ENCODE data around the gene ASTN2.

ASTN2 gene

GRCh38 chr9:116382053-116382452 lies 1032.8 kb downstream of the ASTN2 start:
- no peak overlapping the region for H3K27ac ChIP-seq (ENCODE audit: low read depth, low read length)
- no peaks in the 10 kb centered on the region for H3F3A ChIP-seq (ENCODE audit: control insufficient read depth, insufficient read depth)
- no peak for TF ChIP-seq CTCF (IDR thresholded peaks at IDR 0.05; ENCODE audit: low read depth, low read length, poor library complexity, severe bottlenecking)
- TF ChIP-seq EZH2phosphoT487 (IDR thresholded peaks at IDR 0.05; ENCODE audit: borderline replicate concordance, low read length) = no peak
- no peaks in the 10 kb centered on the region for H3K79me2 ChIP-seq (ENCODE audit: control insufficient read depth, low read length)
- H3K4me2 ChIP-seq (ENCODE audit: low read length) = no peak overlapping the region
- peaks cover 3% of the 10 kb centered on the region; the same call in 1 of the 2 replicates for H3K4me1 ChIP-seq (ENCODE audit: control insufficient read depth, low read length)
- H3K9me3 ChIP-seq (ENCODE audit: control insufficient read depth, insufficient read depth, low read length) = no peaks in the 10 kb centered on the region
- no peak overlapping the region for H3K4me3 ChIP-seq (ENCODE audit: low read length)
- H4K20me1 ChIP-seq (ENCODE audit: control insufficient read depth, insufficient read depth, low read depth, low read length) = no peaks in the 10 kb centered on the region
- H3K36me3 ChIP-seq (ENCODE audit: control insufficient read depth, low read length) = no peaks in the 10 kb centered on the region
- H3K27me3 ChIP-seq (ENCODE audit: control insufficient read depth, low read length) = no peaks in the 10 kb centered on the region
- H3K9me2 ChIP-seq (replicated peaks; ENCODE audit: control insufficient read depth, low read length) = no peaks in the 10 kb centered on the region

GRCh38 chr9:116381350-116381749 lies 1033.5 kb downstream of the ASTN2 start:
- Histone ChIP-seq H3K4me2 (ENCODE audit: low read length) (no peak overlapping the region), H3K9me2 (replicated peaks; ENCODE audit: control insufficient read depth, low read length) (no peaks in the 10 kb centered on the region), H3F3A (ENCODE audit: control insufficient read depth, insufficient read depth) (no peaks in the 10 kb centered on the region)

GRCh38 chr9:116380496-116380995 lies 1034.3 kb downstream of the ASTN2 start:
- Histone ChIP-seq H3K36me3 (ENCODE audit: control insufficient read depth, low read length) (no peaks in the 10 kb centered on the region), H3K9me2 (replicated peaks; ENCODE audit: control insufficient read depth, low read length) (no peaks in the 10 kb centered on the region), H3K4me3 (ENCODE audit: low read length) (no peak overlapping the region), H3K4me1 (ENCODE audit: control insufficient read depth, low read length) (peaks cover 3% of the 10 kb centered on the region; the same call in 1 of the 2 replicates), H3K79me2 (ENCODE audit: control insufficient read depth, low read length) (no peaks in the 10 kb centered on the region), H3K9me3 (ENCODE audit: control insufficient read depth, insufficient read depth, low read length) (no peaks in the 10 kb centered on the region), H4K20me1 (ENCODE audit: control insufficient read depth, insufficient read depth, low read depth, low read length) (no peaks in the 10 kb centered on the region), H3F3A (ENCODE audit: control insufficient read depth, insufficient read depth) (no peaks in the 10 kb centered on the region), H3K27ac (ENCODE audit: low read depth, low read length) (no peak overlapping the region), H3K27me3 (ENCODE audit: control insufficient read depth, low read length) (no peaks in the 10 kb centered on the region), H3K4me2 (ENCODE audit: low read length) (no peak overlapping the region)
- TF ChIP-seq EZH2phosphoT487 (IDR thresholded peaks at IDR 0.05; ENCODE audit: borderline replicate concordance, low read length) = no peak
- TF ChIP-seq CTCF (IDR thresholded peaks at IDR 0.05; ENCODE audit: low read depth, low read length, poor library complexity, severe bottlenecking) = no peak

More at GRCh38 chr9:116381350-116381749, 1033.5 kb downstream of the ASTN2 start:
- peaks cover 3% of the 10 kb centered on the region; the same call in 1 of the 2 replicates for H3K4me1 ChIP-seq (ENCODE audit: control insufficient read depth, low read length)
- H3K9me3 ChIP-seq (ENCODE audit: control insufficient read depth, insufficient read depth, low read length) = no peaks in the 10 kb centered on the region
- TF ChIP-seq CTCF (IDR thresholded peaks at IDR 0.05; ENCODE audit: low read depth, low read length, poor library complexity, severe bottlenecking) = no peak
- no peak for TF ChIP-seq EZH2phosphoT487 (IDR thresholded peaks at IDR 0.05; ENCODE audit: borderline replicate concordance, low read length)
- H3K4me3 ChIP-seq (ENCODE audit: low read length) = no peak overlapping the region
- H3K36me3 ChIP-seq (ENCODE audit: control insufficient read depth, low read length) = no peaks in the 10 kb centered on the region
- no peaks in the 10 kb centered on the region for H3K27me3 ChIP-seq (ENCODE audit: control insufficient read depth, low read length)
- no peaks in the 10 kb centered on the region for H4K20me1 ChIP-seq (ENCODE audit: control insufficient read depth, insufficient read depth, low read depth, low read length)
- H3K27ac ChIP-seq (ENCODE audit: low read depth, low read length) = no peak overlapping the region
- no peaks in the 10 kb centered on the region for H3K79me2 ChIP-seq (ENCODE audit: control insufficient read depth, low read length)

All from DOHH2 (cell line).